ENCODE data around the gene HNRNPC.

GRCh38 chr14:21171128-21171527 is 98.1 kb downstream of the HNRNPC start:
- no peak for TF ChIP-seq CTCF (IDR thresholded peaks at IDR 0.05)
- no peak for TF ChIP-seq ZFX (IDR thresholded peaks at IDR 0.05; ENCODE audit: borderline replicate concordance)

All from 22Rv1 (cell line).